Tibial artery (tissue), 4 donors: ENCODE data around the gene CCL4.

ENCODE experiments used
- DNase-seq, 2 donors: peaks; one replicate each; pipeline ENCODE4 v3.0.0-alpha.2; 2019
- H3K27ac ChIP-seq, 2 donors: fragments of 200-600 bp; sonication (generic) in 1 of 2; 1 replicate in 1 of 2; 2 replicates in 1 of 2; pipeline ENCODE4 v1.5.1; 2018 to 2019; ENCODE audit warnings: mild to moderate bottlenecking in 1 of 2
- H3K27me3 ChIP-seq, 2 donors: fragments of 200-600 bp; sonication (generic) in 1 of 2; one replicate each; pipeline versions ENCODE4 v1.5.1 to v1.6.0; 2016 to 2019
- H3K36me3 ChIP-seq, 3 donors: fragments of 200-600 bp; sonication (generic) in 2 of 3; one replicate each; pipeline ENCODE4 v1.5.1; 2016 to 2019; ENCODE audit warnings: mild to moderate bottlenecking in 2 of 3
- H3K4me1 ChIP-seq, 4 donors: fragments of 200-600 bp; sonication (generic) in 2 of 4; 1 replicate in 3 of 4; 2 replicates in 1 of 4; pipeline ENCODE4 v1.5.1; 2016 to 2019
- H3K4me3 ChIP-seq, 2 donors: fragments of 200-600 bp; sonication (generic) in 1 of 2; 1 replicate in 1 of 2; 2 replicates in 1 of 2; pipeline ENCODE4 v1.5.1; 2018 to 2019; ENCODE audit warnings: mild to moderate bottlenecking in 2 of 2
- H3K9me3 ChIP-seq, 3 donors: fragments of 200-600 bp; sonication (generic) in 1 of 3; one replicate each; pipeline ENCODE4 v1.5.1; 2016 to 2019
- intact Hi-C: fragments of 100-400 bp; cut with DNase I; formaldehyde crosslinking; loops from one replicate; pipeline ENCODE4 v1.15.0; 2023; ENCODE audit warnings: low total_unique reads
- TF ChIP-seq, protein P1 (sequence below), 2 experiments: fragments of 200-600 bp in 1 of 2; fragments of 450-650 bp in 1 of 2; IDR thresholded peaks; one replicate each; pipeline ENCODE4 v1.5.1; 2017 to 2019; ENCODE audit warnings: antibody characterized with exemption in 2 of 2, mild to moderate bottlenecking in 1 of 2, moderate library complexity in 1 of 2

CCL4 gene

DNA sequence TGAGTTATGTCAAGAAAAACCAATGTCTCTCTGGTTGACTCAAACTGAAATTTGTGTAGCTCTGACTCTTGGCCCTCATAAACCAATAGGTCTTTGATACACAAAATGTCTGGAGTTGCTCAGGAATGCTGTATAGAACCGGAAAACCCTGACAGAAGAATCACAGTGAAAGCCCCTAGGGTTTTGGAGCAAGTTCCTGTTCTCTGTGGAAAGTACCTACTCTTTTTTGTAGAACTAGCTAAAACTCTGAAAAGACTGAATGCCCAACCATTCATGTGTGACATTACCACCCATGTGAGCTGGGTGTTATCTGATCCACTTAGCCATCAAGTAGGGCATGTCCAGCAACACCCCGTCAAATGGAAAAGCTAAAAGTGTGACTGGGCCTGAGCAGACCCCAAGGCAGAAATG is 28.8 kb downstream of the CCL4 start:
- TF ChIP-seq, protein P1, sequence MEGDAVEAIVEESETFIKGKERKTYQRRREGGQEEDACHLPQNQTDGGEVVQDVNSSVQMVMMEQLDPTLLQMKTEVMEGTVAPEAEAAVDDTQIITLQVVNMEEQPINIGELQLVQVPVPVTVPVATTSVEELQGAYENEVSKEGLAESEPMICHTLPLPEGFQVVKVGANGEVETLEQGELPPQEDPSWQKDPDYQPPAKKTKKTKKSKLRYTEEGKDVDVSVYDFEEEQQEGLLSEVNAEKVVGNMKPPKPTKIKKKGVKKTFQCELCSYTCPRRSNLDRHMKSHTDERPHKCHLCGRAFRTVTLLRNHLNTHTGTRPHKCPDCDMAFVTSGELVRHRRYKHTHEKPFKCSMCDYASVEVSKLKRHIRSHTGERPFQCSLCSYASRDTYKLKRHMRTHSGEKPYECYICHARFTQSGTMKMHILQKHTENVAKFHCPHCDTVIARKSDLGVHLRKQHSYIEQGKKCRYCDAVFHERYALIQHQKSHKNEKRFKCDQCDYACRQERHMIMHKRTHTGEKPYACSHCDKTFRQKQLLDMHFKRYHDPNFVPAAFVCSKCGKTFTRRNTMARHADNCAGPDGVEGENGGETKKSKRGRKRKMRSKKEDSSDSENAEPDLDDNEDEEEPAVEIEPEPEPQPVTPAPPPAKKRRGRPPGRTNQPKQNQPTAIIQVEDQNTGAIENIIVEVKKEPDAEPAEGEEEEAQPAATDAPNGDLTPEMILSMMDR (IDR thresholded peaks at IDR 0.05) = no peak
- Histone ChIP-seq H3K4me3 (no peak overlapping the region), H3K27ac (no peak overlapping the region), H3K9me3 (no peaks in the 10 kb centered on the region), H3K36me3 (no peaks in the 10 kb centered on the region), H3K27me3 (peaks cover 0 to 12% of the 10 kb centered on the region in 2 donors), H3K4me1 (no peaks in the 10 kb centered on the region)
- intact Hi-C loops = loop anchor here (10.0 kb wide), 2 partner anchors 58 to 62 kb away; partner anchors contain the start of genes CCL3L1 and CCL3L3
- DNase-seq = no peak

DNA sequence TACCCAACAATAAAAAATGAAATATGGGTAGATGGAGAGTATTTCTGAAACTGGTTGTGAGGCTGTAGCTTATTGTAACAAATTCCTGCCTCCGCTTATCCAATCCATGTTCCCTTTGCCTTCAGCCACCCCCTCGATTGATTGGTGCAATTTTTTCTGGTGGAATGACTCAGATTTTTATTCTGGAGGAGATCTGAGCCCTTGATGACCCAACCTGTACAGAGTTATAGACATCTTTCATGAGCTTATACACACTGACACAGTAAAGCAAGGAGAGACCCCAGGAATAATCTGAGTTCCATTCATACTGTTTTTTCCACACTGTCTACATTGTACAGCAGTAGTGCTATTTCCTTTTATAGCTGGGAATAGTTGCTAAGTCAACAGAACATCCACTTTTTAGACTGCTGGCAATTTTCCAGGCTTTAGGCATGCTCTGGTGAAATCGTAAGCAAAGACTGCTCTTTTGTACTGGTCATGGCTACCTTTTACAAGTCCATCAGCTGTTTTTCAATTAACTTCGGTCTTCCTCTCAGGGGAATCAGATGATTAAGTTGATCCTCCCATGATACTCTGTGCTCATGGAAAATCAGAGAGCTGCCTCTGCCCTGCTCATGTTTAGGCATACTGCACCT is 30.1 kb downstream of the CCL4 start:
- DNase-seq = no peak
- Histone ChIP-seq H3K27ac (no peak overlapping the region), H3K9me3 (no peaks in the 10 kb centered on the region), H3K36me3 (no peaks in the 10 kb centered on the region), H3K27me3 (peaks cover 0 to 15% of the 10 kb centered on the region in 2 donors), H3K4me1 (no peaks in the 10 kb centered on the region), H3K4me3 (no peak overlapping the region)
- intact Hi-C loops = loop anchor here (10.0 kb wide), 2 partner anchors 59 to 61 kb away; partner anchors contain the start of genes CCL3L1 and CCL3L3
- TF ChIP-seq, protein P1 (IDR thresholded peaks at IDR 0.05) = no peak

DNA sequence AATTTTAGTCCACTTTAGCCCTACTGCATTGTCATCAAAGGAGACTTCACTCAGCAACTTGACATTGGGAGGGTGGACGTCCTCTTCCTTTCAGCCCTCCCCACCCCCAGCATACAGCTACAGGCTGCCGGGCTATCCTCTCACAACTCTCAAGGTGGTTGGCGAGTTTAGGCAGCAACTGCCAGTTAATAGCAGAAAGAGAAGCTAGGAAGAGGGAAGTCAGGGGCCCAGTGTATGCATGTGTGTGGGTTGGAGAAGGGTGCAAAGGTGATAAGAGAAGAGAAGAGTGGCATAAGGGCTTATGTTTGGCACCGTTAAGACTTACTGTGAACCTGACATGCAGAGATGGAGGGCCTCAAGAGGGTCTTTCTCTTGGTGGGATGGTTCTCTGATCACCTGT is 31.8 kb downstream of the CCL4 start:
- Histone ChIP-seq H3K9me3 (no peaks in the 10 kb centered on the region), H3K27me3 (peaks cover 0 to 15% of the 10 kb centered on the region in 2 donors), H3K36me3 (no peaks in the 10 kb centered on the region), H3K27ac (no peak overlapping the region), H3K4me1 (no peaks in the 10 kb centered on the region), H3K4me3 (no peak overlapping the region)
- TF ChIP-seq, protein P1 (IDR thresholded peaks at IDR 0.05) = no peak
- intact Hi-C loops = loop anchor here (10.0 kb wide), 2 partner anchors 59 to 61 kb away; partner anchors contain the start of genes CCL3L1 and CCL3L3
- DNase-seq = no peak

DNA sequence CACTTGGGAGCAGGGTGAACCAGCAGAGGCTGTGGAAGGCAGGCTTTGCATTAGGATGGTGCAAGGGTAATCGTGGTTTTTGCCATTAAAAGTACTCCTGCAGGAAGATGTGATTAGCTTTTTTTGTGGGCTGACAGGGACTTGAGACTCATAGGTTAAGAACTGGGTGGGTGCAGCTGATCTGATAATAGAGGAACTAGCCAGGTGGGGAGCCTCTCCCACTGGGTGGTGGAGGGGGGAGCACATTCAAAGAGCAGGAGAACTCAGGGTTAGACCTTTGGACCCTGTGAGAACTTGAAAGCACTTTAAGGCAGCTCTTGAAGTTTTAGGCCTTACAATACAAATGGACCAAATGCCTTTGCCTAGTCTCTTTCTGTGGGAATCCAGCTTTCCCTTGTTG is 32.4 kb downstream of the CCL4 start:
- Histone ChIP-seq H3K4me1 (no peaks in the 10 kb centered on the region), H3K9me3 (no peaks in the 10 kb centered on the region), H3K36me3 (no peaks in the 10 kb centered on the region), H3K27me3 (peaks cover 0 to 15% of the 10 kb centered on the region in 2 donors), H3K4me3 (no peak overlapping the region), H3K27ac (no peak overlapping the region)
- intact Hi-C loops = loop anchor here (10.0 kb wide), 2 partner anchors 59 to 61 kb away; partner anchors contain the start of genes CCL3L1 and CCL3L3
- DNase-seq = no peak
- TF ChIP-seq, protein P1 (IDR thresholded peaks at IDR 0.05) = no peak

DNA sequence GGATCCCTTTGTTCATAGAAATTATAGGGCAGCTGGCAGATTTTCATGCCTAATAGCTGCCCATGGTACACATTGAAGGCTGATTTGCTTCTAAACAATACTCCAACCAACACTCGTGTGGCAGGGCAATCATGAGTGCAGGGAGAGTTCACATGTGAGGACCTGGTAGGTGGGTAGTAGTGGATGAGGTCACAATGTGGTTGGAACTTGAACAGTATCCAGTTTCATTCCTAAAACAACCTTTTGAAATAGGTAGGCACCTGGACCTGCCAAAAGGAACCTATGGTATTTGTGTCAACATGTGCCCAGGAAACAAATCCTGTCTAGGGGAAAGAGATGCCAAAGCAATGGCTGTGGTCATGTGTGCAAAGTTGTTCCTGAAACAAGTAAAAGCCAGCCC is 32.8 kb downstream of the CCL4 start:
- TF ChIP-seq, protein P1 (IDR thresholded peaks at IDR 0.05) = no peak
- intact Hi-C loops = loop anchor here (10.0 kb wide), 2 partner anchors 58 to 62 kb away; partner anchors contain the start of genes CCL3L1 and CCL3L3
- H3K4me1 ChIP-seq = no peaks in the 10 kb centered on the region
- H3K36me3 ChIP-seq = no peaks in the 10 kb centered on the region
- H3K9me3 ChIP-seq = no peaks in the 10 kb centered on the region
- no peak overlapping the region for H3K4me3 ChIP-seq
- H3K27me3 ChIP-seq = peaks cover 0 to 15% of the 10 kb centered on the region in 2 donors
- DNase-seq = no peak
- no peak overlapping the region for H3K27ac ChIP-seq
